ENCODE results near the gene CA12.

GRCh38 chr15:63398456-63398855 is 16.8 kb upstream of the CA12 start:
- no peak for TF ChIP-seq POLR2AphosphoS5 (IDR thresholded peaks at IDR 0.05; ENCODE audit: insufficient read depth, low read depth, low read length)
- TF ChIP-seq, protein P1, sequence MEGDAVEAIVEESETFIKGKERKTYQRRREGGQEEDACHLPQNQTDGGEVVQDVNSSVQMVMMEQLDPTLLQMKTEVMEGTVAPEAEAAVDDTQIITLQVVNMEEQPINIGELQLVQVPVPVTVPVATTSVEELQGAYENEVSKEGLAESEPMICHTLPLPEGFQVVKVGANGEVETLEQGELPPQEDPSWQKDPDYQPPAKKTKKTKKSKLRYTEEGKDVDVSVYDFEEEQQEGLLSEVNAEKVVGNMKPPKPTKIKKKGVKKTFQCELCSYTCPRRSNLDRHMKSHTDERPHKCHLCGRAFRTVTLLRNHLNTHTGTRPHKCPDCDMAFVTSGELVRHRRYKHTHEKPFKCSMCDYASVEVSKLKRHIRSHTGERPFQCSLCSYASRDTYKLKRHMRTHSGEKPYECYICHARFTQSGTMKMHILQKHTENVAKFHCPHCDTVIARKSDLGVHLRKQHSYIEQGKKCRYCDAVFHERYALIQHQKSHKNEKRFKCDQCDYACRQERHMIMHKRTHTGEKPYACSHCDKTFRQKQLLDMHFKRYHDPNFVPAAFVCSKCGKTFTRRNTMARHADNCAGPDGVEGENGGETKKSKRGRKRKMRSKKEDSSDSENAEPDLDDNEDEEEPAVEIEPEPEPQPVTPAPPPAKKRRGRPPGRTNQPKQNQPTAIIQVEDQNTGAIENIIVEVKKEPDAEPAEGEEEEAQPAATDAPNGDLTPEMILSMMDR (IDR thresholded peaks at IDR 0.05; ENCODE audit: extremely low read depth in 1 of 2, insufficient read depth in 1 of 2, low read depth in 1 of 2, low read length in 2 of 2), result no peak

Data from endothelial cell of umbilical vein (primary cell).